HEK293 (cell line): ENCODE results near the gene CSHL1.
"Not testable (repeated sequence)": the region's sequence is repeated elsewhere in the genome, so short reads cannot be mapped to it uniquely, and the experiment has no call there.

Source experiments
- CTCF ChIA-PET: fragments of 350-600 bp; formaldehyde crosslinking; extraction: SDS; loops from one replicate; lab custom pipeline; 2021; ENCODE audit warnings: antibody characterized with exemption; lab: Yijun Ruan, JAX
- POLR2A ChIA-PET: fragments of 300-600 bp; formaldehyde crosslinking; extraction: SDS; loops from one replicate; lab custom pipeline; 2020; ENCODE audit warnings: antibody characterized with exemption, inconsistent platforms; lab: Yijun Ruan, JAX
- H3K27ac ChIP-seq: fragments of 200-500 bp; sonication (Bioruptor generic); 2 replicates; pipeline ENCODE4 v1.5.1; 2014; ENCODE audit warnings: low read depth, low read length, control low read depth, inconsistent platforms; ENCODE audit errors: extremely low read depth
- H3K36me3 ChIP-seq, 2 experiments: fragments of 200-500 bp in 1 of 2; sonication (Bioruptor generic) in 1 of 2; 1 replicate in 1 of 2; 2 replicates in 1 of 2; pipeline ENCODE4 v1.5.1; 2014 to 2017; ENCODE audit warnings: inconsistent platforms in 2 of 2, low read length in 2 of 2; ENCODE audit not compliant: control insufficient read depth in 2 of 2, insufficient read depth in 1 of 2
- H3K4me1 ChIP-seq: fragments of 200-500 bp; sonication (Bioruptor generic); 2 replicates; pipeline ENCODE4 v1.5.1; 2014; ENCODE audit warnings: mild to moderate bottlenecking, low read length, inconsistent platforms; ENCODE audit not compliant: control insufficient read depth, insufficient read depth
- H3K4me3 ChIP-seq: 2 replicates; pipeline ENCODE4 v1.5.1; 2011; ENCODE audit warnings: low read depth, mild to moderate bottlenecking, control low read depth, low read length, moderate library complexity
- H3K9me3 ChIP-seq: fragments of 200-500 bp; sonication (Bioruptor generic); 2 replicates; pipeline ENCODE4 v1.5.1; 2014; ENCODE audit warnings: low read depth, low read length, inconsistent platforms; ENCODE audit not compliant: control insufficient read depth, insufficient read depth
- KLF17 ChIP-seq: fragments of 450-650 bp; formaldehyde crosslinking; IDR thresholded peaks from 2 replicates; pipeline ENCODE4 v1.5.1; 2016; ENCODE audit warnings: missing biosample characterization, missing genetic modification characterization
- WT1 ChIP-seq: fragments of 450-650 bp; formaldehyde crosslinking; IDR thresholded peaks from 2 replicates; pipeline ENCODE4 v1.5.1; 2016; ENCODE audit warnings: missing biosample characterization, missing genetic modification characterization
- ZFP69B ChIP-seq: fragments of 450-650 bp; formaldehyde crosslinking; IDR thresholded peaks from 2 replicates; pipeline ENCODE4 v1.5.1; 2016; ENCODE audit warnings: missing biosample characterization, missing genetic modification characterization
- ZNF155 ChIP-seq: fragments of 450-650 bp; formaldehyde crosslinking; IDR thresholded peaks from 2 replicates; pipeline ENCODE4 v1.5.1; 2016; ENCODE audit warnings: missing biosample characterization, missing genetic modification characterization
- ZNF16 ChIP-seq: fragments of 450-650 bp; formaldehyde crosslinking; IDR thresholded peaks from 2 replicates; pipeline ENCODE4 v1.5.1; 2016; ENCODE audit warnings: low read depth, missing biosample characterization, missing genetic modification characterization
- ZNF211 ChIP-seq: fragments of 450-650 bp; formaldehyde crosslinking; IDR thresholded peaks from 2 replicates; pipeline ENCODE4 v1.5.1; 2016; ENCODE audit warnings: low read depth, missing biosample characterization, missing genetic modification characterization
- ZNF324 ChIP-seq: fragments of 450-650 bp; formaldehyde crosslinking; IDR thresholded peaks from 2 replicates; pipeline ENCODE4 v1.5.1; 2016; ENCODE audit warnings: missing biosample characterization, missing genetic modification characterization
- ZNF341 ChIP-seq: fragments of 450-650 bp; formaldehyde crosslinking; IDR thresholded peaks from 2 replicates; pipeline ENCODE4; 2016; ENCODE audit warnings: low read depth, missing biosample characterization, missing genetic modification characterization
- ZNF366 ChIP-seq: fragments of 450-650 bp; formaldehyde crosslinking; conservative IDR thresholded peaks from 2 replicates; pipeline ENCODE4 v1.5.1; 2016; ENCODE audit warnings: missing biosample characterization, missing genetic modification characterization
- ZNF529 ChIP-seq: fragments of 450-650 bp; formaldehyde crosslinking; IDR thresholded peaks from 2 replicates; pipeline ENCODE4 v1.5.1; 2017; ENCODE audit warnings: missing genetic modification characterization, missing biosample characterization; ENCODE audit not compliant: insufficient replicate concordance
- ZNF549 ChIP-seq: fragments of 450-650 bp; IDR thresholded peaks from 2 replicates; pipeline ENCODE4 v1.5.1; 2018; ENCODE audit warnings: missing biosample characterization, missing genetic modification characterization, mild to moderate bottlenecking, inconsistent platforms, moderate library complexity
- ZNF626 ChIP-seq: fragments of 450-650 bp; sonication (Bioruptor Pico); formaldehyde crosslinking; IDR thresholded peaks from 2 replicates; pipeline ENCODE4 v1.5.1; 2018; ENCODE audit warnings: missing biosample characterization, missing genetic modification characterization, inconsistent platforms

The CSHL1 gene

GRCh38 chr17:63927464-63928171 lies 16.6 kb upstream of the CSHL1 start:
- peak; percentile 67 for TF ChIP-seq ZNF341 (tag by site-specific recombination)
- no peak for TF ChIP-seq ZNF529 (tag by site-specific recombination)
- Histone ChIP-seq H3K36me3 (no peaks in the 10 kb centered on the region), H3K27ac (no peak overlapping the region), H3K4me3 (no peak overlapping the region), H3K4me1 (no peaks in the 10 kb centered on the region), H3K9me3 (no peaks in the 10 kb centered on the region)
- CTCF ChIA-PET = interaction anchor here (0.6 to 1.1 kb wide), 2 partner anchors 19 to 203 kb away, joined by 3 to 4 read pairs; no protein-coding TSS in a partner anchor
- POLR2A ChIA-PET = no interaction called here

GRCh38 chr17:63926164-63926563 lies 15.1 kb upstream of the CSHL1 start:
- no peaks in the 10 kb centered on the region for H3K9me3 ChIP-seq
- no peak overlapping the region for H3K4me3 ChIP-seq
- POLR2A ChIA-PET = no interaction called here
- TF ChIP-seq ZNF626 (tag by site-specific recombination) (no peak), KLF17 (no peak)
- TF ChIP-seq, all 188 proteins: peak for 0
- CTCF ChIA-PET = interaction anchor here (0.7 kb wide), 2 partner anchors 99 to 224 kb away, joined by 3 read pairs; no protein-coding TSS in a partner anchor
- Histone ChIP-seq H3K4me1 (no peaks in the 10 kb centered on the region), H3K36me3 (no peaks in the 10 kb centered on the region), H3K27ac (no peak overlapping the region)

GRCh38 chr17:63925615-63926014 lies 14.6 kb upstream of the CSHL1 start:
- Histone ChIP-seq H3K27ac (no peak overlapping the region), H3K36me3 (no peaks in the 10 kb centered on the region), H3K4me1 (no peaks in the 10 kb centered on the region), H3K4me3 (no peak overlapping the region), H3K9me3 (no peaks in the 10 kb centered on the region)
- POLR2A ChIA-PET = no interaction called here
- no peak for TF ChIP-seq ZNF324 (tag by site-specific recombination)
- no peak for TF ChIP-seq WT1
- TF ChIP-seq ZFP69B (tag by site-specific recombination) = no peak
- TF ChIP-seq ZNF529 (tag by site-specific recombination) = no peak
- no peak for TF ChIP-seq ZNF211 (tag by site-specific recombination)
- TF ChIP-seq ZNF549 (tag by site-specific recombination) = no peak
- TF ChIP-seq ZNF16 = no peak
- no peak for TF ChIP-seq ZNF366 (tag by site-specific recombination)
- no peak for TF ChIP-seq ZNF155 (tag by site-specific recombination)
- CTCF ChIA-PET = interaction anchor here (0.7 kb wide), 1 partner anchor 100 kb away, joined by 3 read pairs; no protein-coding TSS in a partner anchor

- POLR2A ChIA-PET, H3K4me3 ChIP-seq, H3K27ac ChIP-seq, H3K36me3 ChIP-seq, H3K9me3 ChIP-seq, H3K4me1 ChIP-seq: not testable (repeated sequence)
- CTCF ChIA-PET = interaction anchor here (1.0 to 1.8 kb wide), 2 partner anchors 24 to 104 kb away, joined by 6 to 8 read pairs; no protein-coding TSS in a partner anchor
Measured at GRCh38 chr17:63922402-63922801, 11.3 kb upstream of the CSHL1 start.

GRCh38 chr17:63920779-63921178 lies 9.7 kb upstream of the CSHL1 start:
- not testable (repeated sequence) for H3K4me3 ChIP-seq, H3K27ac ChIP-seq
- CTCF ChIA-PET = interaction anchor here (0.6 to 4.5 kb wide), 14 partner anchors 8 to 361 kb away, joined by 3 to 58 read pairs (median 8); partner anchors contain the start of gene CSHL1

GRCh38 chr17:63920050-63920449 lies 9.0 kb upstream of the CSHL1 start:
- ChIA-PET POLR2A (interaction anchor here (0.6 to 2.0 kb wide), 2 partner anchors 23 to 226 kb away, joined by 3 to 10 read pairs; no protein-coding TSS in a partner anchor), CTCF (interaction anchor here (0.6 to 4.5 kb wide), 35 partner anchors 8 to 371 kb away, joined by 3 to 58 read pairs (median 5); partner anchors contain the start of genes CD79B and CSHL1)
- H3K4me3 ChIP-seq, H3K27ac ChIP-seq, H3K9me3 ChIP-seq, H3K4me1 ChIP-seq, H3K36me3 ChIP-seq: not testable (repeated sequence)

More at GRCh38 chr17:63920779-63921178, 9.7 kb upstream of the CSHL1 start:
- H3K9me3 ChIP-seq, H3K36me3 ChIP-seq, H3K4me1 ChIP-seq, POLR2A ChIA-PET: not testable (repeated sequence)
